ENCODE measurements around the gene SEMA5A.

GRCh38 chr5:9284781-9285307 lies 261.0 kb downstream of the SEMA5A start:
- TF ChIP-seq, protein P1, sequence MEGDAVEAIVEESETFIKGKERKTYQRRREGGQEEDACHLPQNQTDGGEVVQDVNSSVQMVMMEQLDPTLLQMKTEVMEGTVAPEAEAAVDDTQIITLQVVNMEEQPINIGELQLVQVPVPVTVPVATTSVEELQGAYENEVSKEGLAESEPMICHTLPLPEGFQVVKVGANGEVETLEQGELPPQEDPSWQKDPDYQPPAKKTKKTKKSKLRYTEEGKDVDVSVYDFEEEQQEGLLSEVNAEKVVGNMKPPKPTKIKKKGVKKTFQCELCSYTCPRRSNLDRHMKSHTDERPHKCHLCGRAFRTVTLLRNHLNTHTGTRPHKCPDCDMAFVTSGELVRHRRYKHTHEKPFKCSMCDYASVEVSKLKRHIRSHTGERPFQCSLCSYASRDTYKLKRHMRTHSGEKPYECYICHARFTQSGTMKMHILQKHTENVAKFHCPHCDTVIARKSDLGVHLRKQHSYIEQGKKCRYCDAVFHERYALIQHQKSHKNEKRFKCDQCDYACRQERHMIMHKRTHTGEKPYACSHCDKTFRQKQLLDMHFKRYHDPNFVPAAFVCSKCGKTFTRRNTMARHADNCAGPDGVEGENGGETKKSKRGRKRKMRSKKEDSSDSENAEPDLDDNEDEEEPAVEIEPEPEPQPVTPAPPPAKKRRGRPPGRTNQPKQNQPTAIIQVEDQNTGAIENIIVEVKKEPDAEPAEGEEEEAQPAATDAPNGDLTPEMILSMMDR (IDR thresholded peaks at IDR 0.05): no peak
- no peak for TF ChIP-seq EZH2 (IDR thresholded peaks at IDR 0.05; ENCODE audit: borderline replicate concordance, insufficient read depth, low read depth, low read length, poor library complexity, severe bottlenecking)

Data from B cell (primary cell).